T-helper 9 cell (primary cell): ENCODE results near the gene FRA10AC1.
"Not testable (repeated sequence)": the region's sequence is repeated elsewhere in the genome, so short reads cannot be mapped to it uniquely, and the experiment has no call there.

Experiments used
- DNase-seq: peaks from one replicate; pipeline ENCODE4 v3.0.0-alpha.2; 2020

The FRA10AC1 gene

DNA sequence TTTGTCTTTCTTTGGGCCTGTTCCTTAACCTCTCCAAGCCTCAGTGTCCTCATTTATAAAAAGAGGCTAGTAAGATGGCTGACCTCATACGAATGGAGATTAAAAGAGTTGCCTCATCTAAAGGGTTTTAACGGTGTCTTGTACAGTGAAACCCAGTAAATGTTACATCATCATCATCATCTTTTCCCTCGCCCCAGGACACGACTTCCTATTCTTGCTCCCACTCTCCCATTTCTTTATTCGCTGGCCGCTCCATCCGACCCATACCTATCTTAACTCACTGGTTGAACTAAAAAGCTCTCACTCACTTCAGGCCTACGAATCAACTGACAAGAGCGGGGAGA, 554 bp downstream of the FRA10AC1 start:
- DNase-seq = no peak

DNA sequence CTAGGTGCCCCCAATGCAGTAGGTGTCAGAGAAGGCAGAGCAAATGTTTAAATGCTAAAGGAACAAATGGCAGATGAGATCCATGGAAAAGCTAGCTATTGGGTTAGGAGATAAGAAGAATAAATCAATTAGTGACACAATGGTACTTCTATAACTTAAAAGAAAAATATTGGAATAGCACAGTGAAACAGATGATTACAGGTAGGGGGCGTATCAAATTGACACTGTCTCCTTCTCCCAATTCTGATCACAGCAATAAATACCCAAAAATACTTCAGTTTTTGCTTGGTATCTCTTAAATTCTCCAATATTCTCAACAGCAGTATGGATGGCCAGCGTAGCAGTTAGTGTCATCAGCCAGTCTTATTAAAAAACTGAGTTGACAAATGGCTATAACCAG, 5.2 kb downstream of the FRA10AC1 start:
- DNase-seq = no peak

DNA sequence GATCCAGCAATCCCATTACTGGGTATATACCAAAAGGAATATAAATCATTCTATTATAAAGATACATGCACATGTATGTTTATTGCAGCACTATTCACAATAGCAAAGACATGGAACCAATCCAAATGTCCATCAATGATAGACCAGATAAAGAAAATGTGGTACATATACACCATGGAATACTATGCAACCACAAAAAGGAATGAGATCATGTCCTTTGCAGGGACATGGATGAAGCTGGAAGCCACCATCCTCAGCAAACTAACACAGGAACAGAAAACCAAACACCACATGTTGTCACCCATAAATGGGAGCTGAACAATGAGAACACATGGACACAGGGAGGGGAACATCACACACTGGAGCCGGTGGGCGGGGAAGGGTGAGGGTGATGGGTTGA, 5.8 kb downstream of the FRA10AC1 start:
- DNase-seq = not testable (repeated sequence)

DNA sequence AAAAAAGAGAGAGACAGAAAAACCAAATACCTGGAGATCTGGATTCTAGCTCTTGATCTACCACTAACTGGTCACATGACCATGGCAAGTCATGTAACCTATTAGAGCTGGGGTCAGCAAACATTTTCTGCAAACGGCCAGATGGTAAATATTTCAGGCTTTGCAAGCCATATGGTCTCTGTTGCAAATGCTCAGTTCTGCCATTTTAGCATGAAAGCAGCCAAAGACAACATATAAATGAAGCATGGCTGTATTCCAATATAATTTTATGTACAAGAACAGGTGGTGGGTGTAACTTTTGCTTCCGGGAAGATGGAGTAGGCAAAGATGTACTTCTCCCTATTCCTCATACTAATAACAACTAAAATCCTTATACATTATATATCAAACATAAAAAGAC, 6.7 kb downstream of the FRA10AC1 start:
- DNase-seq = no peak

DNA sequence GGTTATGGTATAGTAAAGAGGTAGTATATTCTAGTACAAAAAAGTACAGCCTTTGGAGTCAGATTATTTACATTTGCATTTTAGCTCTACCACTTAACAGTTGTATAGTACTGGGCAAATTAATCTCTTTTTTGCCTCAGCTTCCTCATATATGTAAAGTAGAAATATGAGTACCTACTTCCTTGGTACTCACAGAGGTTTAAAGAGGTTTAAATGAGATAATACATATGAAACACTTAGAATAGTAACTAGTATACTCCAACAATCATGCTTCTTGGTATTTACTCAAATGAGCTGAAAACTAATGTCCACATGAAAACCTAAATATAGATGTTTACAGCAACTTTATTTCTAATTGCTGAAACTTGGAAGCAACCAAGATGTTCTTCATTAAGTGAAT, 14.7 kb downstream of the FRA10AC1 start:
- no peak for DNase-seq

DNA sequence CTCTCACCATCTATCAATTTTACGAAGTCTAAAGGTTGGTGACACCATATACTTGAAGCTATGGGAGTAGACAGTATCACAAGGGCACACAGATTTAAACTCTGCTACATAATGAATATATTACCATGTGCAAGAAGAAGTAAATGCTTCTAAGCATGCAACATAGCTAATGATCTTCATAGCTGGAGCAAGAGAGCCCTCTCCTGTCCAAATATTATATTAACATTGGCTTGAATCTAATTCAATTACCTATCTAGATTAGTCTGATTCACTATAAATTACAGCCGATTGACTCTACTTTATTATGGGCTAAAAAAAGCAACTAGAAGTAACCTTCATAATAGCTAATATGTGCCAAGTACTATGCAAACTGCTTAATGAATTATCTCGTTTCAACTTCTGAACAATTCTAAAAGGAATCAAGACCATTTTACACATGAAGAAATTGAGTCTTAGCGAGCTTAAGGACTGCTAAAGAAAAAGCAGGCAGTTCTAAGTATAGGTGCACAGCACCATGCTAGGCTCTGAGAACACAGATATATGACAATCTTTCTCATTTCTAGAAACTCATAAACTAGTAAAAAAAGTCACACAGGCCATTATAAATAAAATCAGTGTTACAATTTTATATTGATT, 21.9 kb downstream of the FRA10AC1 start:
- DNase-seq = no peak

DNA sequence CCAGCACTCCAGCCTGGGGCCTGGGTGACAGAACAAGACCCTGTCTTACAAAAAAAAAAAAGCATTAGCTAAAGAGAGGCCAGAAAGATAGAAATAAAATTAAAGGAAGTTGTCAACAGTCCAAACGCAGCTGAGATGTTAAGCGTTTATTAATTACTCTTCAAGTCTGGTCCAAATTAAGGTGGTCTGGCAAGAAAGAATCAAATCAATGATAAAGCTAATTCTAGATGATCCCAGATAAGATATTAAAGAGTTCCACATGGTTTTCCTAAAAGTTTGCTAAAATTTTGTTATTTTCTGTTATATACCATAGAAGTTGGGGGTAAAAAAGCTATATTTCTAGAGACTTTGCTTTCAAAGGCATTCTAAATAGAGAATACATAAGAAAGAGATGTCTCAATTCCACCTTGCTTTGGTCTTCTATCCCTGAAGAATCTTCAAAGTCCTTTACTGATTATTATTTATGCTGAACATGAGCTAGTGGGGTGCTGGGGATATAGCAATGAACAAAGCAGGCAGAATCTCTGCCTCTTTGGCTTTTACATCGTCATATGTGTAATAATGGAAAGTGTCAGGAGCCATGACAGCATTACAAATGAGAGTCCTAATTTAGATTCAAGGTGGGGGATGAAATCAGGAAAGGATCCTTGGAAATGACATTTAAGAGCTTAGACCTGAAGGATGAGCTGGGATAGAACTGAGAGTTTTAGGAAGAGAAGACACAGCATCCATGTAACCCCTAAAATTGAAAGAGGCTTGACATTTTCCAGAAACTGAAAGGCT, 23.4 kb downstream of the FRA10AC1 start:
- no peak for DNase-seq

DNA sequence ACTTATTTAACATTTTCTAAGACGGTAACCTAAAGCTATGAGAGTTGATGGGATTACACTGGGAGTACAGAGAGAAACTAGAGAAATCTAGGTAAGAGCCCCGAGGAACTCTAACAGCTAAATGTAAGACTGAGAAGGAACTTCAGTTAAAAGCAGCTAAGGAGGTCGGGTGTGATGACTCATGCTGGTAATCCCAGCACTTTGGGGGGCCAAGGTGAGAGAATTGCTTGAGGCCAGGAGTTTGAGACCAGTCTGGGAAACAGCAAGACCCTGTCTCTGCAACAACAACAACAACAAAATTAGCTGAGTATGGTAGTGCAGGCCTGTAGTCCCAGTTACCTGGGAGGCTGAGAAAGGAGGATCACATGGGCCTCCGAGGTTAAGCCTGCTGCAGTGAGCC, 24.0 kb downstream of the FRA10AC1 start:
- DNase-seq = no peak

DNA sequence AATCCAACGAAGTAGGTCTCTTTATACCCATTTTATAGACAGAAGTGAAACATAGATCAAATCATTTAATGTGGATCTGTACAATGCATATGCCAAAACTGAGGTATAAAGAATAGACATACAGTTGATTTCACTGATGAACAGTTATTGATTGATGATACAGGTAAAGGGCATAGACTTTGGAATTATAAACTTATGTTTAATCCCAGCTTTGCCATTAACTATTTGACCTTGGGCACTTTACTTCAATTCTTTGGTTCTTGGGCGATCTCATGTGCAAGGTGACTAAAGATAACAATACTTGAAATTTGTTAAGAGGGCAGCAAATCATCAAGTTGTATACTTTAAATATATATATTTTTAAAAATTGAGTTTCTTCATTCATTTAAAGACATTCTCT, 28.6 kb downstream of the FRA10AC1 start:
- DNase-seq = no peak

DNA sequence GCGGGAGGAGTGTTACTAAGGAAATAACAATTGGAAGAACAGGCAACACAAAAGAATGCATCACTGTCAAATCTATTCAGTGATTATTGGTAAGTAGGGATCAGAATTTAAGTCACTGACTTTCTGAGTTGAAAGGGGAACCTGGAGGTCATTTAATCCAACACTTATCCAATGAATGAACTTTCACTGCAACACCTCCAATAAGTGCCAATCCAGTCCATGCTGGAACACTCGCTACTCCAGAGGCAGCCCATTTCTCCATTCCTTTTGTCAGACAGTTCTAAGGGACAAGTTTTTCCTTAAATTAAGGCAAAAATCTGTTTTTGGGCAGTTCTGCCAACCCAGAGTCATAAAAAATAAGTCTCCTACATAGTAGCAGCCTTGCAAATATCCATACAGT, 29.5 kb downstream of the FRA10AC1 start:
- no peak for DNase-seq

DNA sequence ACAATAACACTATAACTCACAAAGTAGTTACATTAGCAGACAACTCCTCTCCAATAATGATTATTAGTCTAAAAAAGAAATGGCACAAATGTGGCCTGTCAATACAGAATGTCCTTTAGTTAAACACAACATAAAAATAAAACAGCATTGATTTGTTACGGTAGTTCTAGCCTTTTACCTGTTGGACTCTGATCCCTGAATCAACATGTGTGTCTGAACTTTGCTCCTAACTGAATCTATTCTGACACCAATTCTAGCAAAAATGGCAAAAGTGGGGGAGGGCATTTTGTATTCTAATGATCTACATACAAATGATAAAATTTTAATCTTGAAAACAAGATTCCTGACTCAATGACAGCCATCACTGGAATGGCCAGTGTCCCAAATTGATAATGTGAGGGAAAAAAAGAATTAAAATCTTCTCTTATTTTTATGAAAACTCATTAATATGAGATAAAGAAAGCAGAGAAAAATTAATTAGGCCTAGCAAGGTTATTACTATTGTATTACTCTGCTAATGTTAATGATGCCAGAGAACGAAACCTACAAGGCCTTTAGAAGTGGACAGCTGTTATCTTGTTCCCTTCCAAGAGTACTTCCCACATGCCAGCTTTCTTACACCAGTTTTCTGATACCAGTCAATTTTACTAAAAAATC, 30.2 kb downstream of the FRA10AC1 start:
- no peak for DNase-seq

DNA sequence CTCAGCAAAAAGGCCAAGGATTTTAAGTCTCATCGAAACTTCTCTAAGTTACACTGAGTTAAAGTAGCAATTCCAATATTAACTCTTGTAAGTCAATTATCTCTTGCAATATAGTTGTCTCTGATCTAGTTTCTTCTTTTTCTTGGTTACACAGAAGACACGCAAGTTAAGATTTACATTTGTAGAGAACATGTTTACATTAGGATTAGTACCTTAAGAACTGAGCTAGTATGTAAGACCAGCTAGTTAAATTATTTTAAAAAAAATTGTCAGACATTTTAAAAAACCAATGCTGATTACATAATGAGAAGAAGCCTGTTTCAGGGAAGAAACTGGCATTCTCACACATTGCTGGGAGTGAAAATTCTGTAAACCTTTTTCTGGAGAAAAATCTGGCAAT, 31.4 kb downstream of the FRA10AC1 start:
- DNase-seq = no peak

DNA sequence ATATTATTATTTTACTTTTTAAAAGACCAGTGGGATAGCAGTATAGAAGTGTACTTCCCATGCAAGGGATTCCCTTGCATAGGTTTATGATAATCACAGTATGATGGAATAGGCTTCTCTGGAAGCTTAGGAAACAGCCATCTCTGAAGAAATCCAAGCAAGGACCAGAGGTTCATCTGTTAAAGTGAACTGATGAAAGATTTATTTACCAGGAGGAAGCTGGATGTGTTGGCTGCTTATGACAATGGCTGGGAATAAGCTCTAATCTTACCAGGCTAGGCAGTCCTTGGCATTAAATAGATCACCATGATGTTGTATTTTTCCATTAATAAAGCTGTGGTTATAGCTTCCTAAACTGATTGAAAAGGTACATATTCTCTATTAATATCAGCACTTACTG, 32.0 kb downstream of the FRA10AC1 start:
- no peak for DNase-seq

DNA sequence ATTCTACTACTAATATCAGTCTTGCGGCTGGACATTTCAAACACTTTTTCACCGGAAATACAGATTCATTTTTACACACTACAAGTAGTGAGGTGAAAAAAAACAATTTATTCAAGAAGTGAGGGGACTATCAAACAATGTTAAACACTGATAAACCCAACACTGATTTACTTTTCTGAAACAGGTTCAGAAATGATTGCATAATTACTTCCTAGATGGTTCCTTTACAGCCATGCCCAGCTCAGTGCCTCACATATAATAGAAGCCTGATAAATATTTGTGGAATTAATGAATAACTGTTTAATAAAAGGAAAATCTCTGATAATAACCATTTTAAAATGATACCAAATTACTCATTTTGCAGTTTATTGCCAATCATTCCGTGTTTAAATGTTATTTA, 34.6 kb downstream of the FRA10AC1 start:
- no peak for DNase-seq

DNA sequence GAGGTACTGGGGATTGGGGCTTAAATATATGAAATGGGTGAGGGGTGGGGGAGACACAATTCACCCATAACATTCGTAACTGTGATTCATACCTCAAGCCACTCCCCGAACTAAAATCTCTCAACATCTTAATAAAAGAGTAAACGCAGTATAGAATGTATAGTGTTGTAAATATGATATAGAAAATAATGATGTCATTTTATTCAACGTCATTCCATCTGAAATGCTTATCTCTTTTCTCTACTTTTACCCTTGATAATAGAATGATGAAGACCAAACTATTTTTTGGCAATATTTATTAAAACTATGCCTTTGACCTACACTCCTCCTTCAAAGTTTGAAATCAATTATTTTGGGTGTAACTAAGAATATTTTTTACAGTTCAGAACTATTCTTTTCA, 36.4 kb downstream of the FRA10AC1 start:
- no peak for DNase-seq

DNA sequence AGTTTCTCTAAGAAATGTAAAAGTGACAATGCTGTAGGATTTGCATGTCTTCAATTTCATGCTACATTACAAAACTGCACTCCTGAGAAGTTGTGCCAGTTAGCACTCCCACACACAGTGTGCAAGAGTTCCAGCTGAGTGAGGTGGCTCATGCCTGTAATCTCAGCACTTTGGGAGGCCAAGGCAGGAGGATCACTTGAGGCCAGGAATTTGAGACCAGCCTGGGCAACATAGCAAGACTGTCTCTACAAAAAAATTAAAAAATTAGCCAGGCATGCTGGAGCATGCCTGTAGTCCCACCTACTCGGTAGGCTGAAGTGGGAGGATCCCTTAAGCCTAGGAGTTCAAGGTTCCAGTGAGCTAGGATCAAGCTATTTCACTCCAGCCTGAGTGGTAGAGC, 44.6 kb downstream of the FRA10AC1 start:
- DNase-seq = no peak

DNA sequence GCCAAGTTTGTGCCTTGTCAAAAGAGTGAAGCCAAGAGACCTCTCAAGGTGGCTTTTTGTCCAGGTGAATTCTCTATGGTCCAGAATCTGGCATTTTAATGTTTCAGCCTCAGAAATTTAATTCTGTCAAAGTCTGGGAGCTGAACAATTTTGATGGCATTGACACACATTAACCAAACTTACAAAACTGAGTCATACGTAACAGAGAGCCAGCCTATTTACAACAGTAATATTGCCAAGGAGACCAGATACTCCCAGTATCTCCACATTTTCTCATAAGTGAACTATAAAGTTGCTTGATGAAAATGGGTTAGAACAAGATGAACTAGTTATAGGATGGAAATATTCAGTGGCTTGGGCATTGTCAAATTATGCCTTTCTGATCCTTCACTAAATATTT, 46.2 kb downstream of the FRA10AC1 start:
- no peak for DNase-seq

DNA sequence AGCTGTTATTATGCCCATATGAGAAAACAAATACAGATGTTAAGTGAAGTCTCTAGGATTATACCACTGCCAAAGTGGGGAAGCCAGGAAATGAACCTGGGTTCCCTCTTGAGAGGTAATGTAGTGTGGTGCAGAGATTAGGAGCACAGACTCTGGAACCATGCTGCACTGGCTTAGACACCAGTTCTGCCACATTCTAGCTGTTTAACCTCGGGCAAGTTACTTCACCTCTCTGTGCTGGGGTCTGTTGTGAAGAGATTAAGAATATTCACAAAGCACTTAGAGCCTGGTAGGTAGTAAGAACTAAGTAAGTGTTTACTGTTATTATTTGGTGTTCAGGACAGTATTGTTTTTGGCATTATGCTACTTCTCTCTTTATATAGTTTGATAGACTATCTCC, 48.2 kb downstream of the FRA10AC1 start:
- no peak for DNase-seq

DNA sequence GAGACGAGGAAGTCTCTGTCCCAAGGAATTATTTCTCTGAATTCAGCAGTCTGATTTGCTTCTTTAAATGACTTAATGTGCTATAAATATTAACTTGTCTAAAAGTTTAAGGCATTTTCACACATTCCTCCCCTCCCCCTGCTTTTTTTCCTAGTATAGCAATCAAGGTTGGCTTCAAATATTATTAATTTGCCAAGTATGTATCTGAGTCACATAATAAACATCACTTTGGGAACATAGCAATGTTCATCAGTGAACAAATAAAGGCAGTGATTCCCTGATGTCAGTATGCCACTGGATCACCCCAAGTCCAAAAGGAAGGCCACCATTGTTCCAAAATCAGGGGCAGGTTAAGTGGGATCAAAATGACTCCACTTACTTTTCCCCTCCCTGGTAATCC, 49.5 kb downstream of the FRA10AC1 start:
- no peak for DNase-seq

DNA sequence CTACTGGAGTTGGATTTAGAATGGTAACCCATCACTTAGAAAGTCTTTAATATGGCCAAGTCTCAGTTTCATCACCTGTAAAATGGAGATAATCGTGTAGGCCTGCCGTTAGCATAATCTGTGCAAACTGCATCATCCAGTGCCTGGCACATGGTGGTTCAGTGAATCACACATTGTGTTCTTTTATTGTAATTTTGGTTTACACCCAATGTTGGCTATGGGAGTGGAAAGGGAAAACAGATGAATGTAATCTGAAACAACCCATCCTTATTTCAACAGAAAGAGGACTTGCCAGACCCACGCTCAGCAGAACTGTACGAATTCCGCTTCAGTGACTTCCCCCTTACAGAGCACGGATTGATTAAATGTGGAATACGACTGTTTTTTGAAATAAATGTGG, 62.6 kb downstream of the FRA10AC1 start:
- DNase-seq = no peak

DNA sequence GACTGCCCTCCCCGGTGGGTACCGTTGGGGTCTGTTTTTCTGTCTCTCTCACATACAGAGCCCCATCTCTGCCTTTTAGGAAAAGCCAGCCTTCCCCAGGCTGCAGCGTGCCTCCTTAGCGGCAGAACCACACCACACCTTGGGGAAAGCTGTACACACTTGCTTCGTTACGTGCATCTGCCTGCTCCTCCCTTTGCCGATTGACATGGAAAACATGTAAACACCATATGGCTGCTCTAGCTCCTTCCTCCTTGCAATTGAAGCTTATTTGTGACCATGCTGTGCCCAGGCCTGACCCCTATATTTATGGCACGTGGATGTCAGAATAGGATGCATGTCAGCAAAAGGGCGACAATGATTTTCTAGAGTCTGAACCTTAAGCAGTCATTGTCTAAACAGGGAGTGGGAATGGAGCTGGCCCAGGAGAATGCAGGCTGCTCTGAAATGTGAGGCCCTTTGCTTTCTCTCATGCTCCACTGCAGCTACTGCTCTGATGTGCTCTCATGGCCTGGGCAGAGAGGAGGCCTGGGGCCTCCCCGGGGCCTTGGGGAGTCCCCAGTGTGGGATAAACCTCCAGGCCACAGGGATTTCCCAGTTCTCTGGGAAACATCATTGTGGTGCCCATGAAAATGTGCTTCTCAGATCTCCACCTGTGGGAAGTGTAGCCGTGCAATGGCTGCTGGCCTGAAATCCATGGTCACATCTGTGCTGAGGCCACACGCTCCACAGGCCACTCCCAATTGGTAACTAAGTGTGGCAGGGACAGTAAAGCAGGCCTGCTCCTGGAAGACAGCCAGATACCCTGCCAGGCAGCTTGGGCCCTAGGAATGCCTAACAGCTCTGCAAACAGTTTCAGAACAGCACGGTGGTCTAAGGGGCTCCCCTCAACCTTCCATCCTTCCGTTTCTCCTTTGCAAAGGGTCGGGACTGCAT, 71.5 kb downstream of the FRA10AC1 start:
- DNase-seq = no peak

DNA sequence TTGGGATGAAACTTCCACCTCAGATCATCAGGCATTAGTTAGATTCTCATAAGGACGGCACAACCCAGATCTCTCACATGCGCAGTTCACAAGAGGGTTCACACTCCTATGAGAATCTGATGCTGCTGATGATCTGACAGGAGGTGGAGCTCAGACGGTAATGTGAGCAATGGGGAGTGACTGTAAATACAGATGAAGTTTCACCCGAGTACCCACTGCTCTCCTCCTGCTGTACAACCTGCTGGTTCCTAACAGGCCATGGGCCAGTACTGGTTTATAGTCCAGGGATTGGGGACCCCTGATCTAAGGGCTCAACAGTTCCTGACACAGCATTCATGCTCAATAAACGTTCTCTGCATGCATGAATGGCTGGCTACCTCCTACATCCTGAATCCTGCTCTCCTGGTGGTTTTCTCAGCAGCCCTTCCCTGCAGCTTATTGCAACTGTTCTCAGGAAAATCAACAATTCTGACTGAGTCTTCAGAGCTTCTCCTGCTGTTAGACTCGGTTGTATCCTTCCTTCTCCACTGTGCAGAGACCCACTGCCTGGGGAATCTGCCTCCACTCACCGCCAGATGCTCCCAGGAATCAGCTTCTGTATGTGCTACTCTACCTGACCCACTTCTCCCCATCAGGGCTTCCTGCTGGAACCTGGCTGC, 72.6 kb downstream of the FRA10AC1 start:
- no peak for DNase-seq

DNA sequence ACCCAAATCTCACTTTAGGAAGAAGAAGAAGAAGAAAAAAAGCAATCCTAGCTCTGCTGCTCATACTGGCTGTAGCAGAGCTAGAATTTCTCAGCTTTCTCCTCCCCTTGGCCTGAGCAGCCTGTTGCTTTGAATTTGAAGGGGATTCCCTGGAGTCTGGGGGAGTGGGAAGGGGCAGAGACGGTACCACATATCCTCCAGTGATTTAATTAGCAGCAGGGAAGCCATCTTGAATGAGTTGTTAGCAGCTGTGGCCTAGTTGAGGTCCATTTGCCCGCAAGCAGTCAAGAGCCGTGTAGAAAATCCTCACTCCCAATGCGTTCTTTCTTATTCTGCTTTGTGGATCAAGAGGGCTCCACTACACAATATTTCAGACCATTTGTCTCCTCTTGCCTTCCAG, 73.5 kb downstream of the FRA10AC1 start:
- DNase-seq = no peak
